ENCODE measurements around the gene IGSF3. TPM values are rescaled to one million over a fixed set of nuclear protein-coding genes. Genes with fewer than 3 reads are reported as not detected.
A peak's percentile ranks its signal among the peaks of the same experiment; 100 is the strongest.

IGSF3 gene
- total and polyA plus RNA-seq, 9 donors = 0.38 to 2.1 (median 1.0) TPM

GRCh38 chr1:116666187-116667077 lies 1.1 kb downstream of the IGSF3 start:
- H3K27me3 ChIP-seq = no peaks in the 10 kb centered on the region
- WGBS, 3 donors = 6 to 14% (median 7%) methylated on average over 28 of the region's 28 CpGs
- DNase-seq = no peak
- peaks cover 4% of the 10 kb centered on the region for H3K4me1 ChIP-seq (ENCODE audit: insufficient read depth)
- TF ChIP-seq CTCF (IDR thresholded peaks at IDR 0.05) (no peak), POLR2A (IDR thresholded peaks at IDR 0.05) (no peak), EP300 (IDR thresholded peaks at IDR 0.05) (no peak)
- H3K4me3 ChIP-seq = peak overlapping the region; percentile 52
- H3K9me3 ChIP-seq = no peaks in the 10 kb centered on the region
- intact Hi-C loops (cut with DNase I) = no loop called here
- H3K36me3 ChIP-seq = no peaks in the 10 kb centered on the region
- no peak overlapping the region for H3K27ac ChIP-seq

- Histone ChIP-seq H3K4me3 (no peak overlapping the region), H3K4me1 (ENCODE audit: insufficient read depth) (peaks cover 4% of the 10 kb centered on the region), H3K27me3 (no peaks in the 10 kb centered on the region), H3K36me3 (no peaks in the 10 kb centered on the region), H3K27ac (no peak overlapping the region), H3K9me3 (no peaks in the 10 kb centered on the region)
- TF ChIP-seq POLR2A (IDR thresholded peaks at IDR 0.05) (no peak), EP300 (IDR thresholded peaks at IDR 0.05) (no peak), CTCF (IDR thresholded peaks at IDR 0.05) (no peak)
- intact Hi-C loops (cut with DNase I) = no loop called here
- DNase-seq = no peak
- 91 to 96% (median 95%) methylated on average over 4 of the region's 4 CpGs for WGBS, 3 donors
These were observed 2.6 kb downstream of the IGSF3 start for GRCh38 chr1:116664978-116665371.

- intact Hi-C loops (cut with DNase I) = no loop called here
- Histone ChIP-seq H3K36me3 (no peaks in the 10 kb centered on the region), H3K27me3 (no peaks in the 10 kb centered on the region), H3K27ac (no peak overlapping the region), H3K4me3 (no peak overlapping the region), H3K4me1 (ENCODE audit: insufficient read depth) (peaks cover 4% of the 10 kb centered on the region), H3K9me3 (no peaks in the 10 kb centered on the region)
- TF ChIP-seq CTCF (IDR thresholded peaks at IDR 0.05) (no peak), POLR2A (IDR thresholded peaks at IDR 0.05) (no peak), EP300 (IDR thresholded peaks at IDR 0.05) (no peak)
- WGBS, 3 donors = 94 to 99% (median 95%) methylated on average over 5 of the region's 5 CpGs
- DNase-seq = no peak
These were observed 3.1 kb downstream of the IGSF3 start for GRCh38 chr1:116664366-116664977.

GRCh38 chr1:116663821-116664220 lies 3.7 kb downstream of the IGSF3 start:
- intact Hi-C loops (cut with DNase I) = no loop called here
- Histone ChIP-seq H3K9me3 (no peaks in the 10 kb centered on the region), H3K27me3 (no peaks in the 10 kb centered on the region), H3K27ac (no peak overlapping the region), H3K36me3 (no peaks in the 10 kb centered on the region), H3K4me1 (ENCODE audit: insufficient read depth) (peaks cover 4% of the 10 kb centered on the region), H3K4me3 (no peak overlapping the region)
- WGBS, 3 donors = 88 to 94% (median 89%) methylated on average over 2 of the region's 2 CpGs
- TF ChIP-seq EP300 (IDR thresholded peaks at IDR 0.05) (no peak), POLR2A (IDR thresholded peaks at IDR 0.05) (no peak), CTCF (IDR thresholded peaks at IDR 0.05) (no peak)
- DNase-seq = no peak
